HG03439 (cell line): ENCODE data around the gene ARHGAP12.
"Not testable (repeated sequence)": the region's sequence is repeated elsewhere in the genome, so short reads cannot be mapped to it uniquely, and the experiment has no call there.

ENCODE experiments used
- ATAC-seq: cut with Tn5 transposase; IDR thresholded peaks from one replicate; pipeline ENCODE4 v1.9.1; 2021; ENCODE audit warnings: mild to moderate bottlenecking, moderate library complexity; ENCODE audit not compliant: unreplicated experiment

The ARHGAP12 gene

GRCh38 chr10:31773749-31774298 is 154.8 kb downstream of the ARHGAP12 start:
- no peak for ATAC-seq

- no peak for ATAC-seq
Observed at GRCh38 chr10:31771331-31771831, 157.2 kb downstream of the ARHGAP12 start.

GRCh38 chr10:31770307-31770902 is 158.2 kb downstream of the ARHGAP12 start:
- ATAC-seq, result peak; percentile 75

- ATAC-seq, result no peak
Observed at GRCh38 chr10:31769564-31769963, 159.1 kb downstream of the ARHGAP12 start.

DNA sequence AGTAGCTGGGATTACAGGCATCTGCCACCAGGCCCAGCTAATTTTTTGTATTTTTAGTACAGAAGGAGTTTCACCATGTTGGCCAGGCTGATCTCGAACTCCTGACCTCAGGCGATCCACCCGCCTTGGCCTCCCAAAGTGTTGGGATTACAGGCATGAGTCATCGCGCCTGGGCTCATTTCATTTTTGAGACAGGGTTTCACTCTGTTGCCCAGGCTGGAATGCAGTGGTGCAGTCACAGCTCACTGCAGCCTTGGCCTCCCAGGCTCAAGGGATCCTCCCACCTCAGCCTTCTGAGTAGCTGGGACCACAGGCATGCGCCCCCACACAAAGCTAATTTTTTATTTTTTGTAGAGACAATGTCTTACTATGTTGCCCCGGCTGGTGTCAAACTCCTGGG is 159.7 kb downstream of the ARHGAP12 start:
- not testable (repeated sequence) for ATAC-seq

GRCh38 chr10:31768467-31768866 is 160.2 kb downstream of the ARHGAP12 start:
- no peak for ATAC-seq

DNA sequence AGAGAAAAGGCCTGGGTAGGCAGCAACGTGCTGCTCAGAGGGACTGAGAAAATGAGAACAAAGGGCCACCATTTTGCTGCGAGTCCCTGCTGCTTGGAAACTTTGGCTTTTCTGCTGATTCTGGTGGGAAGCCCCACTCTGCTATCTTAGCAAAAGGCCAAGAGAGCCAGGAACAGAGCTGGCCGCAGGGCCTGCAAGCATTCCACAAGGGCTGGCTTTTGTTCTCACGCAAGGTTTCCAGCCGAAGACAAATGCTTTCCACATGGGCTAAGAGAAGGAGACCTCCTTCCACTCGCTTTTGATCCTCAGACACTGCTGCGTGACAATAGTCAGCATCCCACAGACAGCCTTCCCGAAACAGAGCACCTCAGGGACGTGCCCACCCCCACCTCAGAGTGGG is 163.1 kb downstream of the ARHGAP12 start:
- ATAC-seq, result no peak

DNA sequence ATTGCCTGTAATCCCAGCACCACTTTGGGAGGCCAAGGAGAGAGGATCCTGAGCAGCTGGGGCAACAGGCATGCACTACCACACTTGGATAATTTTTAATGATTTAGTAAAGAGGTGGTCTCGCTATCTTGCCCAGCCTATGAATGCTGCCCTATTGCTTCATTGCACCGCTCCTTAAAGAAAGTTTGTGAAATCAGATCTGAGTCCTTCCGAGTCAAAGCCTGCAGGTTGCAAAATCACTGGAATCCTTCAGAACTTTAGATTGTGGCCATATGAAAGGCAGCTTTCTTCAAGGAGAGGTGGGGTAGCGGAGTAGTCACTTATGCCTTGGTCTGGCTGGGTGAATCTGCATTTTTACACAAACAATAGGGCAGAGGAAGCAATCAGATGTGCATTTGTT is 166.3 kb downstream of the ARHGAP12 start:
- ATAC-seq, result no peak

GRCh38 chr10:31761156-31761555 is 167.5 kb downstream of the ARHGAP12 start:
- no peak for ATAC-seq

GRCh38 chr10:31760674-31761081 is 168.0 kb downstream of the ARHGAP12 start:
- ATAC-seq, result no peak

- peak; percentile 99 for ATAC-seq
Observed at GRCh38 chr10:31759799-31760626, 168.6 kb downstream of the ARHGAP12 start.

GRCh38 chr10:31759124-31759798 is 169.4 kb downstream of the ARHGAP12 start:
- ATAC-seq, result no peak

DNA sequence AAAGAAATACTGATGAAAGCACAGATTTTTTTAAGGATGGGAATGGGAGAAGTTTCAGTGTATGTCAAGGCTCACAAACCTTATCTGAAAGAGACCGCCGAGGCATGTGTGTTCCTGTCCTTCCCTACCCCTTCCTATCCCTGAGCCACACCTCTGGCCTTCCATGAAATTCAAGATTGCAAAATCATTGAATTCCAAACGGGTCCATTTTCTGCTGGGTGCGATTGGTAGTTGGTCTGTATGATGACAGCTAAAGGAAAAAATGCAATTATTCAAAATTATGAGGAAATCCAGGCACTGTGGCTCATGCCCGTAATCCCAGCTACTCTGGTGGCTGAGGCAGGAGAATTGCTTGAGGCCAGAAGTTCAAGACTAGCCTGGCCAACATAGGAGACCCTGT is 170.1 kb downstream of the ARHGAP12 start:
- ATAC-seq, result no peak

- ATAC-seq, result no peak
Observed at GRCh38 chr10:31757831-31758230, 170.8 kb downstream of the ARHGAP12 start.

GRCh38 chr10:31757386-31757791 is 171.2 kb downstream of the ARHGAP12 start:
- ATAC-seq, result no peak

- no peak for ATAC-seq
Observed at GRCh38 chr10:31756729-31757110, 171.9 kb downstream of the ARHGAP12 start.

DNA sequence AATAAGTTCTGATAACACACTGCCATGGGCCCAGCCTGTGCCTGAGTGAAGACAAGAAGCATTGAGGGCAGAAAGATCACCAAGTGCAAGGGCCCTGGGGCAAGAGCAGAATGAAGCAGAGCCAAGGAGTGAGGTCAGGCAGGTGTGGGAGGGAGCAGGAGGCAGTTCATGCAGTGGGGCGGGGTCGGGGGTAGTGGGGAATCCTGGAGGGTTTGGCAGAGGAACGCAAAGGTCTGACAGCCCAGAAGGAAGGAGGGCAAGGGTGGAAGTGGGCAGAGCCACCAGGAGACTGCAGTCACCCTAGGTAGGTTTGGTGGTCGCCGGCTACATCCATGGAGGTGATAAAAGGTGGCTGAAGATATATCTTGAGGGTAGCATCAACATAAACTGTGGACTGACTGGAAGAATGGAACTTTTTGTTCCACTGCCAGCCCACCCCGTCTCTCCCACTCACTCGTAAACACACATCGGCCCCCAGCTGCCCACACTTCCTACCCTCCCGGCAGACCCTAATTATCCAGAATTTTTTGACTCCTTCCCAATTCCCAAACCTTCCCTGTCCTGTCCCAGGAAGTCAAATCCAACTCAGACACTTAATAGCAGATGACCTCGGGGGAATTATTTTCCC is 172.4 kb downstream of the ARHGAP12 start:
- no peak for ATAC-seq
